Renal pelvis (tissue), 3 donors: ENCODE data around the gene BTF3. TPM values are rescaled to one million over a fixed set of nuclear protein-coding genes. Genes with fewer than 3 reads are reported as not detected.

Source experiments
- polyA plus RNA-seq, 3 donors: library from polyadenylated mRNA; unstranded; fragments of 120-200 nt; gene quantifications; one replicate each; pipeline ENCODE4 v1.2.1, GENCODE V29; 2013; ENCODE audit not compliant: insufficient read length in 3 of 3

The BTF3 gene
- polyA plus RNA-seq, 3 donors = 854 to 1,038 (median 886) TPM

Other genes with a start within 250 kb of the BTF3 start
- 10 to 100 TPM in 2 of 3 donors, 1 to 10 TPM in 1; 7.1 to 16.3 (median 11.8) TPM for gene FOXD1, start 49.7 kb upstream of the BTF3 start, polyA plus RNA-seq
- gene ANKRA2, start 67.2 kb downstream of the BTF3 start, polyA plus RNA-seq = 10 to 100 TPM; 32.3 to 55.0 (median 54.4) TPM
- gene UTP15, start 67.3 kb downstream of the BTF3 start, polyA plus RNA-seq = 10 to 100 TPM; 12.4 to 17.7 (median 15.2) TPM
- 10 to 100 TPM; 42.6 to 72.4 (median 60.2) TPM for gene ARHGEF28, start 127.8 kb downstream of the BTF3 start, polyA plus RNA-seq